ENCODE results near the gene FETUB.

DNA sequence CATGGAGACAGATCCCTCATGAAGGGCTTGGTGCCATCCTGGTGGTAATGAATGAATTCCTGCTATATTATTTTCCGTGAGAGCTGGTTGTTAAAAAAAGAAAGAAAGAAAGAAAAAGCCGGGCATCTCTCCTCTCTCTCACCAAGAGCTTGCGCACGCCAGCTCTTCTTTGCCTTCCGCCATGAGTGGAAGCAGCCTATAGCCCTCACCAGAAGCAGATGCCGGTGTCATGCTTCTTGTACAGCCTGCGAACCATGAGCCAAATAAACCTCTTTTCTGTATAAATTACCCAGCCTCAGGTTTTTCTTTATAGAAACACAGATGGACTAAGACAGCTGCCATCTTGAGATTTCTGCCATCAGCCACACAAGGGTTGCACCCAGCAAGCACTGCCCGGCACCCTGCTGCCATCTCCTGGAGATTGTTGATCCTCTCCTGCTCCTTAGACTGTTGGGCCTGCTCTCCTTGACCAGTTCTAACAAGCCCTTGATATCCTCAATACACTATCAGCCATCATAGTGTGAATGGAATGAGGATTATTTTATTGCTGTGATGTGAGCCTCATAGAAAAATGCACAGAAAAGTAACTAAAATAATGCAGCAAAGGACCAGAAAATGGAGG lies 30.8 kb upstream of the FETUB start:
- TF ChIP-seq POLR2A (IDR thresholded peaks at IDR 0.05; ENCODE audit: low read depth, low read length) = no peak
- TF ChIP-seq MYC (IDR thresholded peaks at IDR 0.05; ENCODE audit: low read depth, low read length) = no peak
- TF ChIP-seq, protein P1, sequence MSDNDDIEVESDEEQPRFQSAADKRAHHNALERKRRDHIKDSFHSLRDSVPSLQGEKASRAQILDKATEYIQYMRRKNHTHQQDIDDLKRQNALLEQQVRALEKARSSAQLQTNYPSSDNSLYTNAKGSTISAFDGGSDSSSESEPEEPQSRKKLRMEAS (IDR thresholded peaks at IDR 0.05; ENCODE audit: insufficient read depth, insufficient read length) = no peak

All from endothelial cell of umbilical vein (primary cell).